B cell (primary cell): ENCODE data around the gene HSD11B2.

Source experiments
- EZH2 ChIP-seq: IDR thresholded peaks from 2 replicates; pipeline ENCODE4 v1.6.1; 2012; ENCODE audit warnings: borderline replicate concordance, low read depth, mild to moderate bottlenecking, moderate library complexity, low read length; ENCODE audit not compliant: insufficient read depth, poor library complexity, severe bottlenecking
- TF ChIP-seq, protein P1 (sequence below): fragments of 200-600 bp; IDR thresholded peaks from one replicate; pipeline ENCODE4 v1.8.0; 2022; ENCODE audit warnings: antibody characterized with exemption, mild to moderate bottlenecking

- TF ChIP-seq, protein P1, sequence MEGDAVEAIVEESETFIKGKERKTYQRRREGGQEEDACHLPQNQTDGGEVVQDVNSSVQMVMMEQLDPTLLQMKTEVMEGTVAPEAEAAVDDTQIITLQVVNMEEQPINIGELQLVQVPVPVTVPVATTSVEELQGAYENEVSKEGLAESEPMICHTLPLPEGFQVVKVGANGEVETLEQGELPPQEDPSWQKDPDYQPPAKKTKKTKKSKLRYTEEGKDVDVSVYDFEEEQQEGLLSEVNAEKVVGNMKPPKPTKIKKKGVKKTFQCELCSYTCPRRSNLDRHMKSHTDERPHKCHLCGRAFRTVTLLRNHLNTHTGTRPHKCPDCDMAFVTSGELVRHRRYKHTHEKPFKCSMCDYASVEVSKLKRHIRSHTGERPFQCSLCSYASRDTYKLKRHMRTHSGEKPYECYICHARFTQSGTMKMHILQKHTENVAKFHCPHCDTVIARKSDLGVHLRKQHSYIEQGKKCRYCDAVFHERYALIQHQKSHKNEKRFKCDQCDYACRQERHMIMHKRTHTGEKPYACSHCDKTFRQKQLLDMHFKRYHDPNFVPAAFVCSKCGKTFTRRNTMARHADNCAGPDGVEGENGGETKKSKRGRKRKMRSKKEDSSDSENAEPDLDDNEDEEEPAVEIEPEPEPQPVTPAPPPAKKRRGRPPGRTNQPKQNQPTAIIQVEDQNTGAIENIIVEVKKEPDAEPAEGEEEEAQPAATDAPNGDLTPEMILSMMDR = no peak
- no peak for TF ChIP-seq EZH2
Measured at GRCh38 chr16:67396159-67397035, 34.5 kb upstream of the HSD11B2 start.
